Measurements from ENCODE around the gene TALDO1.

TALDO1 gene

DNA sequence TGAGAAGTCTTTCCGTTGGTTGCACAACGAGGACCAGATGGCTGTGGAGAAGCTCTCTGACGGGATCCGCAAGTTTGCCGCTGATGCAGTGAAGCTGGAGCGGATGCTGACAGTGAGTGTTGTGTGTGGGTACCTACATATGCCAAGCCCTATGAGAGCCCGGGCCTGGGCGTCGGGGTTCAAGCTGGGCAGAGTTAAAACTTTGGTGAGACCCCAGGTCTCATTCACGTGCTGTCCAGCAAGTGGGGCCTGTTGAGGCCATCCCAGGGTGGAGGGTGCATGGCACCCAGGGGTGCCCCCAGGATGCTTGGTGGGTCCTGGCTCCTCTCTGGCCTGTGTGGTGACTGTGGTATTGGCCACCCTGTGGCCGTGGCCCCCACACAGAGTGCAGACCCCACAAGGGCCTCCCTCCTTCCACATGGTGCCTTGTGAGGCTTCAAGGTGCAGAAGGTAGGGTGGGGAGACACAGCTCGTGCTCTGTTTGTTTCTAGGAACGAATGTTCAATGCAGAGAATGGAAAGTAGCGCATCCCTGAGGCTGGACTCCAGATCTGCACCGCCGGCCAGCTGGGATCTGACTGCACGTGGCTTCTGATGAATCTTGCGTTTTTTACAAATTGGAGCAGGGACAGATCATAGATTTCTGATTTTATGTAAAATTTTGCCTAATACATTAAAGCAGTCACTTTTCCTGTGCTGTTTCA is 17.2 kb downstream of the TALDO1 start:
- no peak overlapping the region for H3K4me3 ChIP-seq (ENCODE audit: low read depth, low read length)
- H3K4me1 ChIP-seq (ENCODE audit: control insufficient read depth, insufficient read depth, low read length), result peaks cover 9% of the 10 kb centered on the region; the same call in 1 of the 2 replicates
- H3K9me3 ChIP-seq (ENCODE audit: control insufficient read depth, insufficient read depth, low read length), result no peaks in the 10 kb centered on the region
- H3K27ac ChIP-seq (ENCODE audit: low read depth, low read length), result no peak overlapping the region
- no peak overlapping the region for H3K9ac ChIP-seq (ENCODE audit: low read depth, low read length)
- peaks cover 75% of the 10 kb centered on the region for H3K36me3 ChIP-seq (ENCODE audit: control insufficient read depth, insufficient read depth, low read length)
- H3K27me3 ChIP-seq (ENCODE audit: control insufficient read depth, insufficient read depth, low read length), result no peaks in the 10 kb centered on the region

- peaks cover 73% of the 10 kb centered on the region for H3K36me3 ChIP-seq (ENCODE audit: control insufficient read depth, insufficient read depth, low read length)
- no peak overlapping the region for H3K9ac ChIP-seq (ENCODE audit: low read depth, low read length)
- peaks cover 9% of the 10 kb centered on the region; the same call in 1 of the 2 replicates for H3K4me1 ChIP-seq (ENCODE audit: control insufficient read depth, insufficient read depth, low read length)
- no peak overlapping the region for H3K4me3 ChIP-seq (ENCODE audit: low read depth, low read length)
- H3K27me3 ChIP-seq (ENCODE audit: control insufficient read depth, insufficient read depth, low read length), result no peaks in the 10 kb centered on the region
- no peaks in the 10 kb centered on the region for H3K9me3 ChIP-seq (ENCODE audit: control insufficient read depth, insufficient read depth, low read length)
- H3K27ac ChIP-seq (ENCODE audit: low read depth, low read length), result no peak overlapping the region
Observed at GRCh38 chr11:765025-765801, 17.9 kb downstream of the TALDO1 start.

- H3K36me3 ChIP-seq (ENCODE audit: control insufficient read depth, insufficient read depth, low read length), result peaks cover 74% of the 10 kb centered on the region
- no peak overlapping the region for H3K27ac ChIP-seq (ENCODE audit: low read depth, low read length)
- no peak overlapping the region for H3K9ac ChIP-seq (ENCODE audit: low read depth, low read length)
- H3K4me3 ChIP-seq (ENCODE audit: low read depth, low read length), result no peak overlapping the region
- H3K4me1 ChIP-seq (ENCODE audit: control insufficient read depth, insufficient read depth, low read length), result peaks cover 9% of the 10 kb centered on the region; the same call in 1 of the 2 replicates
- H3K27me3 ChIP-seq (ENCODE audit: control insufficient read depth, insufficient read depth, low read length), result no peaks in the 10 kb centered on the region
- H3K9me3 ChIP-seq (ENCODE audit: control insufficient read depth, insufficient read depth, low read length), result no peaks in the 10 kb centered on the region
Observed at GRCh38 chr11:765802-766091, 18.5 kb downstream of the TALDO1 start.

- Histone ChIP-seq H3K27ac (ENCODE audit: low read depth, low read length) (no peak overlapping the region), H3K9ac (ENCODE audit: low read depth, low read length) (no peak overlapping the region), H3K36me3 (ENCODE audit: control insufficient read depth, insufficient read depth, low read length) (peaks cover 74% of the 10 kb centered on the region), H3K27me3 (ENCODE audit: control insufficient read depth, insufficient read depth, low read length) (no peaks in the 10 kb centered on the region), H3K4me1 (ENCODE audit: control insufficient read depth, insufficient read depth, low read length) (peaks cover 9% of the 10 kb centered on the region; the same call in 1 of the 2 replicates), H3K4me3 (ENCODE audit: low read depth, low read length) (no peak overlapping the region), H3K9me3 (ENCODE audit: control insufficient read depth, insufficient read depth, low read length) (no peaks in the 10 kb centered on the region)
Observed at GRCh38 chr11:766106-766935, 19.1 kb downstream of the TALDO1 start.

GRCh38 chr11:766936-767210 is 19.6 kb downstream of the TALDO1 start:
- H3K4me3 ChIP-seq (ENCODE audit: low read depth, low read length), result no peak overlapping the region
- H3K4me1 ChIP-seq (ENCODE audit: control insufficient read depth, insufficient read depth, low read length), result peaks cover 9% of the 10 kb centered on the region; the same call in 1 of the 2 replicates
- H3K36me3 ChIP-seq (ENCODE audit: control insufficient read depth, insufficient read depth, low read length), result peaks cover 73% of the 10 kb centered on the region
- no peaks in the 10 kb centered on the region for H3K9me3 ChIP-seq (ENCODE audit: control insufficient read depth, insufficient read depth, low read length)
- H3K27me3 ChIP-seq (ENCODE audit: control insufficient read depth, insufficient read depth, low read length), result no peaks in the 10 kb centered on the region
- H3K27ac ChIP-seq (ENCODE audit: low read depth, low read length), result no peak overlapping the region
- no peak overlapping the region for H3K9ac ChIP-seq (ENCODE audit: low read depth, low read length)

DNA sequence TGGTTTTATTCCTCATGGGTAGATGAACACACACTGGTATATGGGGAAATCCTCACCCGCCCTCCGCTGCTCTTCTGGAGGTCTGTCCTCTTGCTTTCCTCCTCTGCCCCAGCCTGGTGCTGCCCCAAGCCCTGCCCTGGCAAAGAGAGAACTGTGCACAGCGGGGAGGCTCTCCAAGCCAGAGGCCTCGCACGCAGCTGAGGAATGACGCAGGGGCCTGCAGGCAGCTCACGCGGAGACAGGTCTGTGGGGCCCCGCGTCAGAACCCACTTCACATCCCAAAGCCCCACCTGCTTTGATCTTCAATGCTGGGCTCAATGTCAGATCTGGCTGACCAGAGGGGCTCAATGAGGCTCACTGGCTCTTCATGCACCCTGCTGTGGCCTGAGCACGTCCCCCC is 20.0 kb downstream of the TALDO1 start:
- no peak overlapping the region for H3K27ac ChIP-seq (ENCODE audit: low read depth, low read length)

GRCh38 chr11:769887-770641 is 22.8 kb downstream of the TALDO1 start:
- Histone ChIP-seq H3K9me3 (ENCODE audit: control insufficient read depth, insufficient read depth, low read length) (no peaks in the 10 kb centered on the region), H3K27me3 (ENCODE audit: control insufficient read depth, insufficient read depth, low read length) (no peaks in the 10 kb centered on the region), H3K36me3 (ENCODE audit: control insufficient read depth, insufficient read depth, low read length) (peaks cover 68% of the 10 kb centered on the region), H3K4me3 (ENCODE audit: low read depth, low read length) (no peak overlapping the region), H3K4me1 (ENCODE audit: control insufficient read depth, insufficient read depth, low read length) (no peaks in the 10 kb centered on the region), H3K27ac (ENCODE audit: low read depth, low read length) (no peak overlapping the region), H3K9ac (ENCODE audit: low read depth, low read length) (no peak overlapping the region)

More for the DNA sequence above, 20.0 kb downstream of the TALDO1 start:
- Histone ChIP-seq H3K4me1 (ENCODE audit: control insufficient read depth, insufficient read depth, low read length) (peaks cover 9% of the 10 kb centered on the region; the same call in 1 of the 2 replicates), H3K4me3 (ENCODE audit: low read depth, low read length) (no peak overlapping the region), H3K36me3 (ENCODE audit: control insufficient read depth, insufficient read depth, low read length) (peaks cover 73% of the 10 kb centered on the region), H3K9ac (ENCODE audit: low read depth, low read length) (no peak overlapping the region), H3K9me3 (ENCODE audit: control insufficient read depth, insufficient read depth, low read length) (no peaks in the 10 kb centered on the region), H3K27me3 (ENCODE audit: control insufficient read depth, insufficient read depth, low read length) (no peaks in the 10 kb centered on the region)

DNA sequence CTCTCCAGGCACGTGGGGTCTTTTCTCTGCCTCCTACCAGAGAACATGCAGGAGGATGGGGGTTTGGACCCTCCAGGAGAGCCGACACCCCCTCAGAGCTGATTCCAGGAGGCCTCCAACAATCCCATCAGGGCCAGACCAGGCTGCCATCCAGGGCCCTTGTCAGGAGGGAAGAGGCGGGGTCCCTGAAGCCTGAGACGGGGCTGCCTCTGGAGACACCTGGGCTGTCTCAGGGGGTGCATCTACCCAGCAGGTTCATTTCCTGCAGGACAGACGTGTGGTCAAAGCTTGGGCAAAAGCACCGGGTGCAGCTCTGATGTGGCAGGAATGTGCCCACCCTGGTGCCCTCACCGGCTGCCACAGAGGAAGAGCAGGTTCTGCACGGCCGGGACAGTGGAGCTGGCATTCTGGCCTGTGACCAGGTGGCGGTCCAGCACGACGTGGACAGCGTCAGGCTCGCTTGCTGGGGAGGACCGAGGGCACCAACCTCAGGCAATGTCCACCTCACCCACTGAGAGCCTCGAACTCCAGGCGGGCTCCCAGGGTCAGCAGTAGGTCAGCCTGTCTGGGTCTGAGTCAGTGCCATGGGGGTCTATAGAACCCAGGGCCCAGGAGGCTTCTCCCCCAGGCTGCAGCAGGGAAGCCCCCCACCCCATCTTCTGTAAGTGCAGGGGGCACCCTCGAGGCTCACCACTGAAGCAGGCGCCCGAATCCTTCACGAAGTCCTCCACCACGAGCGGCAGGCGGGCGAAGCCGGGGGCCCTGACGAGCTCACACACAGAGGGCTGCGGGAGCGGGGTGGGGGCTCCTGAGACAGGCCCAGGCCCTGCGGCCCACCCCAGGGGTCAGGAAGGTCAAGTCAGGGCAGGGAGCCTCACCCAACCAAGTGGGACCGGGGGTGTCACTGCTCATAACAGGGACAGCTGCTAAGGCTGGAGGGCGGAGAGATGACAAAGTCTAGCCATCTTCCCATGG is 23.7 kb downstream of the TALDO1 start:
- no peak overlapping the region for H3K4me3 ChIP-seq (ENCODE audit: low read depth, low read length)
- H3K9me3 ChIP-seq (ENCODE audit: control insufficient read depth, insufficient read depth, low read length), result no peaks in the 10 kb centered on the region
- H3K36me3 ChIP-seq (ENCODE audit: control insufficient read depth, insufficient read depth, low read length), result peaks cover 62% of the 10 kb centered on the region
- H3K4me1 ChIP-seq (ENCODE audit: control insufficient read depth, insufficient read depth, low read length), result no peaks in the 10 kb centered on the region
- H3K27me3 ChIP-seq (ENCODE audit: control insufficient read depth, insufficient read depth, low read length), result no peaks in the 10 kb centered on the region
- no peak overlapping the region for H3K9ac ChIP-seq (ENCODE audit: low read depth, low read length)
- H3K27ac ChIP-seq (ENCODE audit: low read depth, low read length), result no peak overlapping the region

GRCh38 chr11:771617-772204 is 24.4 kb downstream of the TALDO1 start:
- Histone ChIP-seq H3K4me3 (ENCODE audit: low read depth, low read length) (no peak overlapping the region), H3K9ac (ENCODE audit: low read depth, low read length) (no peak overlapping the region), H3K27me3 (ENCODE audit: control insufficient read depth, insufficient read depth, low read length) (no peaks in the 10 kb centered on the region), H3K4me1 (ENCODE audit: control insufficient read depth, insufficient read depth, low read length) (no peaks in the 10 kb centered on the region), H3K27ac (ENCODE audit: low read depth, low read length) (no peak overlapping the region), H3K36me3 (ENCODE audit: control insufficient read depth, insufficient read depth, low read length) (peaks cover 55% of the 10 kb centered on the region), H3K9me3 (ENCODE audit: control insufficient read depth, insufficient read depth, low read length) (no peaks in the 10 kb centered on the region)
